ENCODE results near the gene AKAP1.

DNA sequence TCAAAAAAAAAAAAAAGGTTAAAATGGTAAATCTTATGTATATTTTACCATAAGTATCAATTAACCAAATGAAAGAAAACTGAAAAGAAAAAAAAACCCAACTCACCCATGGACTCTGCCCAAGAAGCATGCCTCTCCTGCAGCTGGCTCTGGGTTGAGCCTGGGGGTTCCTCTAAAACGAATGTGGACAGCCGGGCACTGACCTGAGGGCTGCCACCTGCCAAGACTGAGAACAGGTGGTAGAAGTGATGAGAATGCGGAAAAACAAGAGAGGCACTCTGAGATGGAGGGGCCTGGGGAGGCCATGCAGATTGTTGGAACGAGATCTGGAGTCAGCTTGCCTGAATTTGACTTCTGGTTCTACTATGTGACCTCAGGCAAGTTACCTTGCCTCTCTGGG lies 85.8 kb downstream of the AKAP1 start:
- TF ChIP-seq CTCF (conservative IDR thresholded peaks at IDR 0.05; ENCODE audit: low read length) (no peak), EZH2phosphoT487 (IDR thresholded peaks at IDR 0.05; ENCODE audit: borderline replicate concordance, low read depth, low read length) (no peak)
